GM10266 (cell line): ENCODE results near the gene UBAC1.

Source experiments
- DNase-seq: peaks from one replicate; pipeline ENCODE4 v3.0.0; 2012; ENCODE audit errors: extremely low spot score
- TF ChIP-seq, protein P1 (sequence below): IDR thresholded peaks from 2 replicates; pipeline ENCODE4 v1.5.1; 2012; ENCODE audit warnings: mild to moderate bottlenecking, low read depth; ENCODE audit not compliant: control insufficient read depth, insufficient read depth; ENCODE audit errors: missing control alignments

Gene UBAC1

DNA sequence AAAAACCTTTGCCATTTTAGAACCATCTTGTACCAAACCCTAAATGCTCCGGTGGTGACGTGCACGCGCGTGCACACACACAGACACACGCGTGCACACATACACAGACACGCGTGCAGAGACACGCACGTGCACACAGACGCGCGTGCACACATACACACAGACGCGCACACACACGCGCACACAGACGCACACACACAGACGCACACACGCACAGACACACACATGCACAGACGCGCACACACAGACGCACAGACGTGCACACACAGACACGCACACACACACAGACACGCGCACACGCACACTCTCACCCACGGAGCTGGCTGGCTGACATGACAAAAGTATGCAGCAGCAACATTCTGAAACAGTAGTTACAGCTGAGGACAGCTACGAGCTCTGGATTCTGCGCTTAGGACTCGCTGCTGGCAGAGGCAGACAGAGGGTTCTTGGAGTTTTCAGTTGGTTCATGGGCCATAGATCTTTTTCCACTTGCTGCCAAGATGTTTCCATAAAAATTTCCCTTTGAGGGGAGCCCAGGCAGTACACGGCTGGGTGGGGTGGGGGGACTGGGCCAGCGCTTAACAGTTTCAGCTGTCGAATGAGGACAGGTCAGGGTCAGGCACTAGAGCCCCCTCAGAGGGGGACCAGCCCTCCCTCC, 46.2 kb upstream of the UBAC1 start:
- no peak for DNase-seq
- TF ChIP-seq, protein P1, sequence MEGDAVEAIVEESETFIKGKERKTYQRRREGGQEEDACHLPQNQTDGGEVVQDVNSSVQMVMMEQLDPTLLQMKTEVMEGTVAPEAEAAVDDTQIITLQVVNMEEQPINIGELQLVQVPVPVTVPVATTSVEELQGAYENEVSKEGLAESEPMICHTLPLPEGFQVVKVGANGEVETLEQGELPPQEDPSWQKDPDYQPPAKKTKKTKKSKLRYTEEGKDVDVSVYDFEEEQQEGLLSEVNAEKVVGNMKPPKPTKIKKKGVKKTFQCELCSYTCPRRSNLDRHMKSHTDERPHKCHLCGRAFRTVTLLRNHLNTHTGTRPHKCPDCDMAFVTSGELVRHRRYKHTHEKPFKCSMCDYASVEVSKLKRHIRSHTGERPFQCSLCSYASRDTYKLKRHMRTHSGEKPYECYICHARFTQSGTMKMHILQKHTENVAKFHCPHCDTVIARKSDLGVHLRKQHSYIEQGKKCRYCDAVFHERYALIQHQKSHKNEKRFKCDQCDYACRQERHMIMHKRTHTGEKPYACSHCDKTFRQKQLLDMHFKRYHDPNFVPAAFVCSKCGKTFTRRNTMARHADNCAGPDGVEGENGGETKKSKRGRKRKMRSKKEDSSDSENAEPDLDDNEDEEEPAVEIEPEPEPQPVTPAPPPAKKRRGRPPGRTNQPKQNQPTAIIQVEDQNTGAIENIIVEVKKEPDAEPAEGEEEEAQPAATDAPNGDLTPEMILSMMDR = no peak

DNA sequence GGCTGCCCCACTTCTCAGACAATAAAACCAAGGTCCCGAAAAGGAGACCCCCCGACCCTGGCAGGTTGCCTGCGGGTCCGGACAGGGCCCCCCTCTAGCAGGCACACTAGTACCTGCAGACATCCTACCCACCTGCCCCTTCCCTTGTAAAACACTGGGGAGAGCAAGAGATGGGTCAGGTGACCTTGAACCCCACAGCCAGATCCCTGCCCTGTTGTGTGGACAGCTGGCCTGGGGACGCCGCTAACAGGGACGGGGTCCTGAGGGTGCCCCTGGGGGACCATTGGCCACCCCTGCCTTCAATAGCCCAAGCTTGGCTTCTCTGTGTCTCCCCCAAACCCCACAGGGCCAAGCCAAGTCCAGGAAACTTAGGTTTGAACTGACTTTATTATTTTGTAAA, 45.0 kb upstream of the UBAC1 start:
- TF ChIP-seq, protein P1 = no peak
- DNase-seq = no peak

DNA sequence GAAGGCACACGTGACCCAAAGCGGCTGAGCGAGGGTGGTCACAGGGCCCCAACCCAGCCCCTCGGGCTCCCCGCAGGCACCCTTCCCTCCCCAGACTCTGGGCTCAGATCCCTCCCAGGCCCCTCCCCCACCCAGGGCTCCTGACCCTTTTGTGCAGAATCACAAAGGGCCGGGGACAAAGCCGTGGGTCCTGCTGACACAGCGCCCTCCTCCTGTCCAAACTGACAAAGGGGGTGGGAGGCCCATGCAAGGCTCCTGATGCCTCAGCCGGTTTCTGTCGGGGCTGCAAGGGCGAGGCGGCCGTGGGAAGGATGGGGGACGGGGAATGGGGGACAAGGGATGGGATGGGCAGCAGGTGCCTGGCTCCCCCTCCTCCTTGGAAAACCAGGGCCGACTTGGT, 43.5 kb upstream of the UBAC1 start:
- TF ChIP-seq, protein P1 = no peak
- DNase-seq = no peak

DNA sequence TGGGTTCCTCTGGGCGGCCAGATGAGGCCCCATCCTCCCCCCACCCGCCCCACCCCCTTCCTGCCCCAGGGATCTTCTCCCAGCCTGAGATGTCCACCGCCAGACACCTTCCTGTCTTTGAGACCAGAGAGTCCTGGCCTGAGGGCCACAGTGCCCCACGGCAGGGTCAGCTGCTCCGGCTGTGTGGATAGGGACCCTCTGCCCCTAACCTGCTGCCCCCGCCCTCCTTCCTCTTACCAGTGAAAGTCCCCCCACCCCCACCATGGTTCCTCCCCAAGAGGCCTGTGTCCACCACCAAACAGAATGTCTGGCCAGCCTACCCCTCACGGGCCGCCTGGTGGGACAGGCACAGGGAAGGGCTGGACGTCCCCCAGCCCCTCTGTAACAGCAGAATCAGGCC, 43.0 kb upstream of the UBAC1 start:
- DNase-seq = no peak
- TF ChIP-seq, protein P1 = no peak

DNA sequence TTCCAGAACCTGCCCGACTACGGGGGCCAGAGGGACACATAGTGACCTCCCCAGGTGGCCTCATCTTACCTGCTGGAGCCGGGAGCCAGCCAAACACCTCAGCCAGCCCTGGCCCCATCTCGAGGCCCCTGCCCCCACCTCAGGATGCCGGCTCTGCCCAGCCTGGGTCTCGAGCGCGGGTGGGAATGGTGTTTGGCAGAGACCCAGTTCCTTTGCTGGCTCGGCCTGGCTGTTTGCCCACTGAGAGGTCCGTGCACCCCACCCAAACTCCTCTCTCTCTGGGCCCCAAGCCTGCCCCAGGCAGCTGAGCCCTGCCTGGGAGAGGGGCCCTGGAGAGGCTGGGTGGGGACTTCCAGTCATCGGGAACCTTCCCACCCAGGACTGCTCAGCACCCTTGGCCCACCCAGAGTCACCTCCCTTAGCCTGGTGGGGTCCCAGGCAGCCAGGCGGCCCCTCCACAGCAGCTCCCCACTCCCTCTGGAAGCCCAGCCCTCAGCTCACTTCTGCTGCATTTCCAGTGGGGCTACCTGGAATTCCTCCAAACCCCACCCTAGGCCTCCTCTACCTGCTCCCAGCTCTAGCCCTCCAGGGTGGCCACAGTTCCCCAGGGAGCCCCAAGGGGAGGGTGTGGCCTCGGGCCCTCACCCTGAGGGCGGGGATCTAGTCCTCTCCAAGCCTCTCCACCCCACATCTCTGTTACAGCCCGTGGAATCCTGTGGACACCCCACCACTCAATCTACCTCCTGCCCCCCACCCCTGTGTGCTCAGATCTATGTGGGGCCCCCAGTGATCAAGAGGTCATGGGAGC, 42.4 kb upstream of the UBAC1 start:
- TF ChIP-seq, protein P1 = no peak

DNA sequence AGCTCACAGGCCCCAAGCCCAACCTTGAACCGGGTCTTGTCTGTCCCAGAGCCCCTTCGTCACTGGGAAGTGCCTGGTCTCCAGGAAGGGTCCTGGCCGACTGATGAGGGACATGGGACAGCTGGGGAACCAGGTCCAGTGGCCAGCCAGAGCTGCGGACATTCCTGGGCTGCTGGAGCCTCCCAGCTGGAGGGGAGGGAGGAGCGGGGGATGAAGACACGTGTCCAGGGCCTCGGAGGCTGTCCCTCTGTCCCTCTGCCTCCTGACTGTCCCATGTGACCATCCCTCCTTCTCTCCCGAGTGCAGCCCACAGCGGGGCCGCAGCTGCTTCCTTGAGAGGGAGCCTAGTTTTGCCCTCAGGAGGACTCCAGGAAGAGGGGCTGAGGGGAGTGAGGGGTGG, 41.7 kb upstream of the UBAC1 start:
- TF ChIP-seq, protein P1 = no peak
- DNase-seq = no peak

More for the DNA sequence above, 42.4 kb upstream of the UBAC1 start:
- DNase-seq = no peak

DNA sequence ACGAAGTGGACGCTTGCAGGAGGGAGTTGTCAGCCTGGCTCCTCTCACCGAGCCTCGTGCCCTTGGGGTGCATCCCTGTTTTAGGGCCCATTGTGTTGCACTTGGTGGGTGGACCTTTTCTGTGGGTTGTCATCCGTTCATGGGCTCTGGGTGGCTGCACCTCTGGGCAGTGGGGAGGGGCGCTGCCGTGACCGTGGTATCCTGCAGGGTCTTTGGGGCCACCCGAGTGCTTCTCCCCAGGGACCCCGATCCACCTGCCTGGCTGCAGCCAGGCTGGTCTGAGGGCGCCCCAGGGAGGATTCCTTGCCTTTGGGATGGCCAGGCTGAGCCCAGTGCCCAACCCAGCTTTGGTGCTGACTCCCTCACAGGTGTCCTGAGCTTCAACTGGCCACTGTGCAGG, 41.0 kb upstream of the UBAC1 start:
- DNase-seq = no peak
- TF ChIP-seq, protein P1 = no peak
